ENCODE measurements around the gene COX15.

- no peak for TF ChIP-seq CTCF (IDR thresholded peaks at IDR 0.05)
- no peak for TF ChIP-seq ZNF416 (CRISPR knock-in tag; IDR thresholded peaks at IDR 0.05)
- TF ChIP-seq MAX (CRISPR knock-in tag; IDR thresholded peaks at IDR 0.05) = no peak
- no peak for TF ChIP-seq ESRRA (CRISPR knock-in tag; IDR thresholded peaks at IDR 0.05; ENCODE audit: borderline replicate concordance)
- no peak for TF ChIP-seq KAT7 (CRISPR knock-in tag; IDR thresholded peaks at IDR 0.05; ENCODE audit: borderline replicate concordance)
- TF ChIP-seq ETV6 (CRISPR knock-in tag; IDR thresholded peaks at IDR 0.05) = no peak
- no peak for TF ChIP-seq ZNF423 (CRISPR knock-in tag; IDR thresholded peaks at IDR 0.05)
- TF ChIP-seq PRDM15 (CRISPR knock-in tag; IDR thresholded peaks at IDR 0.05) = no peak
These were observed 33.9 kb upstream of the COX15 start for GRCh38 chr10:99765672-99766301.
